Tibial nerve (tissue), 4 donors: ENCODE measurements around the gene NEK11. TPM values are rescaled to one million over a fixed set of nuclear protein-coding genes. Genes with fewer than 3 reads are reported as not detected.

Experiments used
- DNase-seq, 2 donors: peaks; one replicate each; pipeline ENCODE4 v3.0.0-alpha.2; 2019; ENCODE audit warnings: low spot score in 2 of 2
- H3K27ac ChIP-seq, 4 donors: fragments of 200-600 bp; sonication (generic) in 3 of 4; one replicate each; pipeline ENCODE4 v1.5.1; 2017 to 2019; ENCODE audit warnings: mild to moderate bottlenecking in 1 of 4
- H3K27me3 ChIP-seq, 2 donors: fragments of 200-600 bp; sonication (generic) in 1 of 2; one replicate each; pipeline versions ENCODE4 v1.5.1 to v1.6.0; 2017 to 2019
- H3K36me3 ChIP-seq, 3 donors: fragments of 200-600 bp; sonication (generic); one replicate each; pipeline ENCODE4 v1.5.1; 2018 to 2019
- H3K4me1 ChIP-seq, 4 donors: fragments of 200-600 bp; sonication (generic) in 3 of 4; one replicate each; pipeline ENCODE4 v1.5.1; 2017 to 2019
- H3K4me3 ChIP-seq, 4 donors: fragments of 200-600 bp; sonication (generic) in 3 of 4; one replicate each; pipeline ENCODE4 v1.5.1; 2017 to 2019; ENCODE audit warnings: mild to moderate bottlenecking in 1 of 4, moderate library complexity in 1 of 4
- H3K9me3 ChIP-seq, 4 donors: fragments of 200-600 bp; sonication (generic) in 3 of 4; one replicate each; pipeline ENCODE4 v1.5.1; 2017 to 2019
- EP300 ChIP-seq, 2 donors: sonication (generic); formaldehyde crosslinking; IDR thresholded peaks; one replicate each; pipeline ENCODE4 v1.6.1; 2017; ENCODE audit warnings: antibody characterized with exemption in 2 of 2, mild to moderate bottlenecking in 1 of 2
- POLR2A ChIP-seq, 2 donors: fragments of 450-650 bp; IDR thresholded peaks; one replicate each; pipeline ENCODE4 v1.6.1; 2017; ENCODE audit warnings: antibody characterized with exemption in 2 of 2, mild to moderate bottlenecking in 2 of 2, moderate library complexity in 2 of 2
- WGBS, 2 donors: methylation state at CpG; one replicate each; pipeline ENCODE4 v1.1.5; 2018; 5-methylcytosine and 5-hydroxymethylcytosine counted together
- total RNA-seq, 4 donors: library from RNA; depleted of rRNA; stranded (reverse); fragments of >200 nt; gene quantifications; one replicate each; pipeline ENCODE4 v1.1.0, GENCODE V29; 2016
- TF ChIP-seq, protein P1 (sequence below), 5 experiments: fragments of 200-600 bp in 3 of 5; fragments of 450-650 bp in 2 of 5; sonication (generic) in 3 of 5; IDR thresholded peaks; one replicate each; pipeline ENCODE4 v1.5.1; 2016 to 2019; ENCODE audit warnings: antibody characterized with exemption in 5 of 5, mild to moderate bottlenecking in 3 of 5, moderate library complexity in 2 of 5

Gene NEK11
- total RNA-seq, 4 donors from 2014 or later: 7.0 to 32.8 (median 15.3) TPM

DNA sequence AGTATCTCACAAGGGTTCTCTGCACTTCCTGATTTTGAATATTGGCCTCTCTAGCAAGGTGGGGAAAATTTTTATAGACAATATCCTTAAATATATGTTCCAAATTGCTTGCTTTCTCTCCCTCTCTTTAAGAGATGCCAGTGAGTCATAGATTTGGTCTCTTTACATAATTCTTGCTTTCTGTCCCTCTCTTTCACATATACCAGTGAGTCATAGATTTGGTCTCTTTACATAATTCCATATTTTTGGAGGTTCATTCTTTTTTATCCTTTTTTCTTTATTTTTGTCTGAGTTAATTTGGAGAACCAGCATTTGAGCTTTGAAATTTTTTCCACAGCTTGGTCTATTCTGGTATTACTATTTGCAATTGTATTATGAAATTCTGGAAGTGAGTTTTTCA is 277.2 kb downstream of the NEK11 start:
- peaks cover 0 to 8% (median 0%) of the 10 kb centered on the region in 4 donors for H3K9me3 ChIP-seq
- H3K36me3 ChIP-seq: peaks cover 0 to 7% (median 0%) of the 10 kb centered on the region in 3 donors
- H3K4me1 ChIP-seq: no peaks in the 10 kb centered on the region
- TF ChIP-seq POLR2A (IDR thresholded peaks at IDR 0.05) (no peak), EP300 (IDR thresholded peaks at IDR 0.05) (no peak)
- TF ChIP-seq, protein P1, sequence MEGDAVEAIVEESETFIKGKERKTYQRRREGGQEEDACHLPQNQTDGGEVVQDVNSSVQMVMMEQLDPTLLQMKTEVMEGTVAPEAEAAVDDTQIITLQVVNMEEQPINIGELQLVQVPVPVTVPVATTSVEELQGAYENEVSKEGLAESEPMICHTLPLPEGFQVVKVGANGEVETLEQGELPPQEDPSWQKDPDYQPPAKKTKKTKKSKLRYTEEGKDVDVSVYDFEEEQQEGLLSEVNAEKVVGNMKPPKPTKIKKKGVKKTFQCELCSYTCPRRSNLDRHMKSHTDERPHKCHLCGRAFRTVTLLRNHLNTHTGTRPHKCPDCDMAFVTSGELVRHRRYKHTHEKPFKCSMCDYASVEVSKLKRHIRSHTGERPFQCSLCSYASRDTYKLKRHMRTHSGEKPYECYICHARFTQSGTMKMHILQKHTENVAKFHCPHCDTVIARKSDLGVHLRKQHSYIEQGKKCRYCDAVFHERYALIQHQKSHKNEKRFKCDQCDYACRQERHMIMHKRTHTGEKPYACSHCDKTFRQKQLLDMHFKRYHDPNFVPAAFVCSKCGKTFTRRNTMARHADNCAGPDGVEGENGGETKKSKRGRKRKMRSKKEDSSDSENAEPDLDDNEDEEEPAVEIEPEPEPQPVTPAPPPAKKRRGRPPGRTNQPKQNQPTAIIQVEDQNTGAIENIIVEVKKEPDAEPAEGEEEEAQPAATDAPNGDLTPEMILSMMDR (IDR thresholded peaks at IDR 0.05): no peak
- H3K27me3 ChIP-seq: no peaks in the 10 kb centered on the region
- DNase-seq: no peak
- H3K4me3 ChIP-seq: no peak overlapping the region
- H3K27ac ChIP-seq: no peak overlapping the region

DNA sequence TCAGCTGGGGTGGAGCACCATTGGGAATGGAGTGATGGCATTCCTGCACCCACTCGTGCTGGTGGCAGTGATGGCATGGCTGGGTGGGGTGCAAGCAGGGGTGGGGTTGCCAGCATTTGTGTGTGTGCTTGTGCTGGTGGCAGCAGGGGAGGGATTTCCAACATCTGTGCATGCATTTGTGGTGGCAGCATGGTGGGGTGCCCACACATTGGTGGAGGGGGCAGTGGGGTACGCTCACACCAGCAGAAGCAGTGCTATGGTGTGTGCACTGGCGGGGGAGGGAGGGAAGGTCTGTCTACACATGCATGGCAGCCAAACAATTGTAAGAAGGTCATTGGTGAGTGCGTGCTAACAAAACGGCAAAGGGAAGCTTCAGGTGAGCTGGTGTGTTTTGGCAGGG is 278.2 kb downstream of the NEK11 start:
- Histone ChIP-seq H3K36me3 (no peaks in the 10 kb centered on the region), H3K27ac (no peak overlapping the region), H3K9me3 (no peaks in the 10 kb centered on the region), H3K27me3 (no peaks in the 10 kb centered on the region), H3K4me1 (no peaks in the 10 kb centered on the region), H3K4me3 (no peak overlapping the region)
- 93 to 95% methylated on average over 5 of the region's 5 CpGs for WGBS, 2 donors
- TF ChIP-seq POLR2A (IDR thresholded peaks at IDR 0.05) (no peak), EP300 (IDR thresholded peaks at IDR 0.05) (no peak)
- TF ChIP-seq, protein P1 (IDR thresholded peaks at IDR 0.05): no peak
- DNase-seq: no peak

DNA sequence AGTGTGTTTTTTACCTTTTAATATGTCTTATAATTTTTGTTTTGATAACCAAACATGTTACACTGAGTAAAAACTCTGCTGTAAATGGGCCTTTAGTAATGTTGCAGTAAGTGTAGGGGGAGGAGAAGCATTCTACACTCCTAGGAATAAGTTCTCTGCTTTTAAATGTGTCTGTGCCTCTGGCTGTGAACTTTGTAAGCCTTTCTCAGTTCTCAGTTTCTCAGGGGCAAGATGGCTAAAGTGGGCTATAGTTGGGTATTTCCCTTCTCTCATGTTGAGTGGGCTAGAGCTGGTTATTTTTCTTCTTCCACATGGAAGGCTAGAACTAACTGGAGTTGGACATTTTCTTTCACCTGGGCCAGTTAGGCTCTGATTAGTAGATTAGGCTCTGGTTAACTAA is 279.6 kb downstream of the NEK11 start:
- Histone ChIP-seq H3K36me3 (no peaks in the 10 kb centered on the region), H3K4me3 (no peak overlapping the region), H3K27me3 (no peaks in the 10 kb centered on the region), H3K27ac (no peak overlapping the region), H3K4me1 (no peaks in the 10 kb centered on the region), H3K9me3 (no peaks in the 10 kb centered on the region)
- no peak for DNase-seq
- TF ChIP-seq EP300 (IDR thresholded peaks at IDR 0.05) (no peak), POLR2A (IDR thresholded peaks at IDR 0.05) (no peak)
- TF ChIP-seq, protein P1 (IDR thresholded peaks at IDR 0.05): no peak

DNA sequence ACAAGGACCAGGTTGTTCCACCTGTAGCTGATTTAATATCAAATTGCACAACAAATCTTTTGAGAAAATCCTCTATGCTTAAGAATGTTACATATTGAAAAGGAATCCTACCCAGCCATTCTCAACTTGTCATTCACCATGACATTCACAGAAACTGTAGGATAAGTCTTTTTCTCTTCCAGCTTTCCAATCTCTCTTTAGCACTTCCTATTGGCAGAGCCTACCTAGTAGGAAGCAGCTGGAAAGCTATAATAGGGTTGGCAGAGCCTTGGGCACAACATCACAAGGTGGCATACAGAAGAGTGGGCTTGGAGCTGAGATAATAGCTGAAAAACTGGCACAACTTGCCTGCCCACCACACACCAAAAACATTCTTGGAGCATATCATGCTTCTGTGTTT is 287.6 kb downstream of the NEK11 start:
- TF ChIP-seq POLR2A (IDR thresholded peaks at IDR 0.05): no peak
- TF ChIP-seq, protein P1 (IDR thresholded peaks at IDR 0.05): no peak
- TF ChIP-seq EP300 (IDR thresholded peaks at IDR 0.05): no peak
- no peak overlapping the region for H3K27ac ChIP-seq
- H3K27me3 ChIP-seq: no peaks in the 10 kb centered on the region
- no peaks in the 10 kb centered on the region for H3K4me1 ChIP-seq
- H3K36me3 ChIP-seq: no peaks in the 10 kb centered on the region
- H3K4me3 ChIP-seq: no peak overlapping the region
- no peaks in the 10 kb centered on the region for H3K9me3 ChIP-seq
- no peak for DNase-seq

DNA sequence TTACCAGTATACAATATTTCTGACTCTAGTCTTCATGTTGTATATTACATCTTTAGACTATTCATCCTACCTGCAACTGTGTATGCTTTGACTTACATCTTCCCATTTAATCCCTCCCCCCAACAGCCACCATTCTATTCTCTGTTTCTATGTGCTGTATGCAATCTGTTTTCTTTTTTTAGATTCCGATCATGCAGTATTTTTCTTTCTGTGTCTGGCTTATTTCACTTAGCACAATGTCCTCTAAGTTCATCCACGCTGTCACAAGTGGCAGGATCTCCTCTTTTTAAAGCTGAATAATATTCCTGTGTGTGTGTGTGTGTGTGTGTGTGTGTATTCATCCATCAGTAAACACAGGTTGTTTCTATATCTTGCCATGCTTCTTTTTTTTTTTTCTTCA is 288.5 kb downstream of the NEK11 start:
- no peak for DNase-seq
- Histone ChIP-seq H3K9me3 (no peaks in the 10 kb centered on the region), H3K27me3 (no peaks in the 10 kb centered on the region), H3K4me3 (no peak overlapping the region), H3K36me3 (no peaks in the 10 kb centered on the region), H3K4me1 (no peaks in the 10 kb centered on the region), H3K27ac (no peak overlapping the region)
- WGBS, 2 donors: 91 to 93% methylated on average over 2 of the region's 2 CpGs
- TF ChIP-seq, protein P1 (IDR thresholded peaks at IDR 0.05): no peak
- no peak for TF ChIP-seq POLR2A (IDR thresholded peaks at IDR 0.05)
- no peak for TF ChIP-seq EP300 (IDR thresholded peaks at IDR 0.05)
